Effector CD4-positive, alpha-beta T cell (primary cell): ENCODE results near the gene NXF2B. TPM values are rescaled to one million over a fixed set of nuclear protein-coding genes. Genes with fewer than 3 reads are reported as not detected.
"Not testable (repeated sequence)": the region's sequence is repeated elsewhere in the genome, so short reads cannot be mapped to it uniquely, and the experiment has no call there.

Source experiments
- DNase-seq: peaks from one replicate; pipeline ENCODE4 v3.0.0-alpha.2; 2020
- total RNA-seq: gene quantifications from one replicate; lab custom pipeline; 2026; lab: John Stamatoyannopoulos, UW

Gene NXF2B, protein sequence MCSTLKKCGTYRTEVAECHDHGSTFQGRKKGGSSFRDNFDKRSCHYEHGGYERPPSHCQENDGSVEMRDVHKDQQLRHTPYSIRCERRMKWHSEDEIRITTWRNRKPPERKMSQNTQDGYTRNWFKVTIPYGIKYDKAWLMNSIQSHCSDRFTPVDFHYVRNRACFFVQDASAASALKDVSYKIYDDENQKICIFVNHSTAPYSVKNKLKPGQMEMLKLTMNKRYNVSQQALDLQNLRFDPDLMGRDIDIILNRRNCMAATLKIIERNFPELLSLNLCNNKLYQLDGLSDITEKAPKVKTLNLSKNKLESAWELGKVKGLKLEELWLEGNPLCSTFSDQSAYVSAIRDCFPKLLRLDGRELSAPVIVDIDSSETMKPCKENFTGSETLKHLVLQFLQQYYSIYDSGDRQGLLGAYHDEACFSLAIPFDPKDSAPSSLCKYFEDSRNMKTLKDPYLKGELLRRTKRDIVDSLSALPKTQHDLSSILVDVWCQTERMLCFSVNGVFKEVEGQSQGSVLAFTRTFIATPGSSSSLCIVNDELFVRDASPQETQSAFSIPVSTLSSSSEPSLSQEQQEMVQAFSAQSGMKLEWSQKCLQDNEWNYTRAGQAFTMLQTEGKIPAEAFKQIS
- total RNA-seq = not detected

- not testable (repeated sequence) for DNase-seq
Measured at GRCh38 chrX:102439908-102440307, at the start of gene NXF2B. Gene NXF2B (minus strand): TSS chrX:102440008. CDS start chrX:102380036, 59,972 bp downstream.

DNA sequence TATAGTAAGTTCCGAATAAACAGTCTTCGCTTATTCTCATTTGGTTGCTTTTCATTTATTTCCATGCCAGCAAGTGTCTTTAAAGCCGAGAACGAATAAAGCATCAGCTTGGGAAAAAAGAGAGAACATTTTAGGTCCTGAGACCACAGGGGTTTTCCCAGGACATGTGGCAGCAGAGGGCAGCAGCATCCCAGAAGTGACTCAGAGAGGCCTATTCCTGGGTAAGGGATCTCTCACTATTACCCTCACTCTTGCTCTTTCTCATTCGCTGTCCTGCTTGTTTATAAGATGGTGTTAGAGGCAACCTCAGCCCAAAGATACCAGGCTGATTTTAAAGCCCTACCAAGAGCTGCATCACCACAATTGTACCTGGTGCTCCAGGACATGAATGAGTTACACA lies 39.0 kb upstream of the NXF2B start:
- DNase-seq = not testable (repeated sequence)

DNA sequence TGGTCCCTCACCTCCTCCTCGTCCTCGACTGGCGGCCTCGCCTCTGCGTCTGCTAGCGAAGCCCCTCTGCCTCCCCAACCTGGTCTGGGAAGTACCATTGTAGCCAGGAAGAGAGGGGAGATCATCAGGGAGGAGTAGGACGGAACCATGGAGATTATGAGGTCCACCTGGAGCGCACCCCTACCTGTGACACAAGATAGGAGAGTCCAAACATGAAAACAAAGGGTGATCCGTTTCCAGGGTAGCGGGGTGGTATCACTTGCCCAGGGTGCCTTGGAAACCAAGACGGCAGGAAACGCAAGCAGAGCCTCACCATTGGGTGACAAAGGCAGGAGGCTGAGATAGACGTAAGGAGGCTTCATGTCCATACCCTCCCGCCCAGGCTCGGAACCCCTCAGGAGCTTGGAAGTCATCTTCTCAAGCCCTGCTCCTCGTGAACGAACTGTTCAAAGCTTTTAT lies 32.0 kb upstream of the NXF2B start, which contains the start of gene TCP11X2:
TSS of gene TCP11X2 (minus strand) at position 51 of the 459 bp plus-strand sequence.
- DNase-seq = not testable (repeated sequence)

DNA sequence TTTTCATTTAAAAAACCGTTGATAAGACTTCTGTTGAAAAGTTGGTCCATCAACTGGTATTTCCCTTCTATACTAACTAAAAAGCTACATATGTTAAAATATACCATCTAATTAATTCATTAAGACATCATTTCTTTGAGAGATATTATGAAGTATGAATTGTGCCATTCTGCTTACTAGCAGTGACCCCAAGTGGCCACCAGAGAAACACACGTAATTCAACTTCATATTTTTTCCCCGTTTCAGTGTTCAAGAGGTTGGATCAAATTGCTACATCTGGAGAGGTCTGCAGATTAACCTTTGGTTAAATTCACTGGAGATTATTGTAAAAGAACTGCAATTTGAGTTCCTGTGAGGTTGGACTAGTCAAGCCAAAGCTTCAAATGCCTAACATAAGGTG lies 30.4 kb upstream of the NXF2B start:
- DNase-seq = not testable (repeated sequence)

DNA sequence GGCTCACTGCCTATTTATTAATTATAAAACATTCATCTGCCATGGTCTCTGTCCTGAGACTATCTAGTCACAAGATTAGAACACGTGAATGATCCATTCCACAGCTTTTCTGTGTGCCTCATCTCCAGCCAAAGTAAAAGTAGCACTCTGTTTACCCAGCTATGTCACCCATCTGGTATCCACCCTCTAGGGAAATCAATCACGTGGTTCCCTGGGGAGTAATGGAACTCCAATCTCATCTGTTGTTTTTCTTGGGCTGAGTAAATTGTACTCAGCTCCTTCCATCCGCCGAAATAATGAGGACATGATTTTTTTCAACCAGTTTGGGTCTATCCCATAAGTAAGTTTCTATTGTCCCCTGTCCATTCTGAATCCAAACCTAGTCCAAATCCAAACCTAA lies 18.8 kb upstream of the NXF2B start:
- not testable (repeated sequence) for DNase-seq

- not testable (repeated sequence) for DNase-seq
Measured at GRCh38 chrX:102414493-102414892, 25.3 kb downstream of the NXF2B start.

- peak; percentile 68 for DNase-seq
Measured at GRCh38 chrX:102345916-102346315, 93.9 kb downstream of the NXF2B start.

DNA sequence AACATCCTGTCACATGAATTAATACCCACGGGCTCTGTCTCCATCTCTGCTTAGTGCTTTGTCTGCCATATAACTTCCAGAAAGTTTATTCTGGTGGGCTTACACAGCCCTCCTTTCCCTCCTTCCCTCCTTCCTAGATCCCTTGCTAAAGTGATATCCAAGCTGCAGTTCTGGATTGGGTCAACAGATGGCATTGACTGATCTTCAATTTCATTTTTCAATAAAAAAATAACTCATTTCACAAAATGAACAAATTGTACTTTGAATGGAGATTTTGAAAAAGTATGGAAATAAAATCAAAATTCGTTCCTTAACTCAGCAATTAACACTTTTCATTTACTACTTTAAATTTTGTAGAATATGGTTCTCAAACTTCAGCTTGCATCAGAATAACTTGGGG lies 97.9 kb downstream of the NXF2B start:
- DNase-seq = no peak

GRCh38 chrX:102339312-102340298 lies 100.2 kb downstream of the NXF2B start:
- peak; percentile 1 for DNase-seq

GRCh38 chrX:102338162-102338561 lies 101.6 kb downstream of the NXF2B start:
- no peak for DNase-seq
